Measurements from ENCODE around the gene FAM13A.
"Not testable (repeated sequence)": the region's sequence is repeated elsewhere in the genome, so short reads cannot be mapped to it uniquely, and the experiment has no call there.

The FAM13A gene

DNA sequence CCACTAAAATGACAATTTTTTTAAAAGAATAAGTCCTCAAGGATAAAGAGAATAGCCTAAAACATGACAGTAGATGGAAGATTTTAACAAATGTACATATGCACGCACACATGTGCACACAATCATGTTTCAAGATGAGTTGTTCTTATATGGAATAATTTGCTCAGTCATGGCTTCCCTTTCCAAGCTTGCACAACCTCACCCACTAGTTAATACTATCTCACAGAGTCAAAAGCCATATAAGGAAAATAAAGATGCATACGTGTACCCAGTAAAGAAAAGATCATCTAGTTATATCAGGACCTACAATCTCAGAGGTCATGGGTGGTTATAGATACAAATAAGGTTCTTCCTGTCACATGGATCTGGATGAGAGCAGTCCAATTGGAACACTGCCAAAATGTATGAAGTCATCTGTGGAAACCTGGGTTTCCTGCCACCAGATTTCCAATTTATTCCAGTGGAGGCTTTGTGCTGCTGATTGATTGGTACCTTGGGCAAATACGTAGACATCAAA is 56.1 kb downstream of the FAM13A start:
- DNase-seq (ENCODE audit: low spot score) = peak; percentile 10

DNA sequence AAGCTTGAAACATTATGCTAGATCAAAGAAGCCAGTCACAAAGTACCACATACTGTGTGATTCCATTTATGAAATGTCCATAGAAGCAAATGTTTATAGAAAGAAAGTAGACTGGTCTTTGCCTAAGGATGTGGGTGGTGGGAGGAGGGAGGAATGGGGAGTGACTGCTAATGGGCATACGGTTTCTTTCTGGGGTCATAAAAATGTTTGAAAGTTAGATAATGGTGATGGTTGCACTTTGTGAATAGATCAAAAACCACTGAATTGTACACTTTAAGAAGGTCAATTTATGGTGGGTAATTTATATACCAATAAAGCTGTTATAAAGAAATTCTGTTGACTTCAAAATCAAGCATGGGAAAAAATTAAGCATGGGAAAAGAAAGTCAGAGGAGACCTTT is 56.6 kb downstream of the FAM13A start:
- DNase-seq (ENCODE audit: low spot score) = no peak

DNA sequence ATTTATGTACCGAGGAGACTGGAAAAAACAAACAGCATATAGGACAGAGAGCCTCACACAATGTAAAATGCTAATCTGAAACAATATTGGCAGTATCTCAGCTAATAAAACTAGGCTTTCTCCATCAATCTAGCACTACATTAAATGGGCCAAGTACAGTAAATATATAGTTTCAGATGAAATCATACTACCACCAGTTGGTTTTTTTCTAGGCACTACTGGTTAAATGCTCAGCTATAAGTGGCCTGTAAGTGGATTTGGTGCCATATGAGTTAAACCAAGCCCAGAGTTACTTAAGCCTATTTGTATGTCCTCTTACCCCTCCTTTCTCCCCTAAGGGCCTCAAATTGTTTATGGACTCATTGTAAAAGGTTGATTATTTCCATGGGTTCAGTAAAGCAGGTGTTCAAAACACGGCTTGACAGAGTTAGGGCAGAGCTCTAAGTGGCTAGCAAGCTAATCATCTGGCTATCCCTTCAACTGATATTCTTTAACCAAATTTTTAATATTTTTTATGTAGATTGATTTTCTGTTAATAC is 57.5 kb downstream of the FAM13A start:
- DNase-seq (ENCODE audit: low spot score) = no peak

DNA sequence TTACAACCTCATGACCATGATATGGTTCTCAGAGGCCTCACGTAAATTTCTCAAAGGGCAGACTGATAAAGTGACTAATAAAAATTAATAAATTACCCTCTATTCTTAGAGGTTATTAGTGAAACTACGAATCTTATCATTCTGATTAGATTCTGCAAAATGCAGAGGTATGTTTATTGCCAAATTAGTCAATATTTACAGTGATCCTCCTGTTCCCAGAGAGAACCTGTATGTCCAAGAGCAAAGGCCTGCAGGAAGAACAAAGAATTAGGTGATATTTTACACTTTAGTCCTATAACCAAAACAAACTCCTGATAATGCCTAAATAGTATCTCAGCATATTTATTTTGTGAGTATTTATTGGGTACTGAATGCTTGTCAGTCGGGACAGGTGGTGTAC is 58.1 kb downstream of the FAM13A start:
- no peak for DNase-seq (ENCODE audit: low spot score)

DNA sequence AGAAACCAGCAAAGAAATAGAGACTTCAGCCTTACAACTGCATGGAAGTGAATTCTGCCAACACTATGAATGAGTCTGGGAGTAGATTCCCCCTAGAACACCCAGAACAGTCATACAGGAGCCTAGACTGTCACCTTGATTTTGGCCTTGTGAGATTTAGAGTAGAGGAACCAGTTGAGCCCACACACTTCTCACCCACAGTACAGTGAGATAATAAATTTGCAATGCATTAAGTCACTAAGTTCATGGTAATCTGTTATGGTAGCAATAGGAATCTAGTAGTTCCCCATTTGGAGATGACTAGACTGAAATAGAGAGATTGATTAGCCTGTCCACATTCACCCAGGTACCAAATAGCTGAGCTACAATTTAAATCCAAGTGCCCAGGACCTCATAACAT is 59.0 kb downstream of the FAM13A start:
- no peak for DNase-seq (ENCODE audit: low spot score)

DNA sequence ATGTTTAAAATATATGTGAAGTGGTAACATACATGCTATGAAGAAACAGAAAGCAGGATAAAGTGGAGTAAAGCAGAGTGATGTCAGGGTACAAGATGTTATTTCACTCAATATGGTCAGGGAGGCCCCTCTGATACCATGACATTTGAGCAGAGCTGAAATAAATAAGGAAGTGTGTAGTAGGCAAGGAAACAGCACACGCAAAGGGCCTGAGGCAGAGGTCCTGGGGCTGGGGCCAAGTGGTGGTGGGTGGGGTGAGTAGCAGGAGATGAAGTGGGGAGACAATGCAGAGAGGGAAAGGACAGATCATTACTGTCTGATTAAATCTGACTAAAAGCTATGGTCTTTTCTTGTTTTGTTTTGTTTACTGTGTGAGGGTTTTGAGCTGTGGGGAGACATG is 61.1 kb downstream of the FAM13A start:
- no peak for DNase-seq (ENCODE audit: low spot score)

DNA sequence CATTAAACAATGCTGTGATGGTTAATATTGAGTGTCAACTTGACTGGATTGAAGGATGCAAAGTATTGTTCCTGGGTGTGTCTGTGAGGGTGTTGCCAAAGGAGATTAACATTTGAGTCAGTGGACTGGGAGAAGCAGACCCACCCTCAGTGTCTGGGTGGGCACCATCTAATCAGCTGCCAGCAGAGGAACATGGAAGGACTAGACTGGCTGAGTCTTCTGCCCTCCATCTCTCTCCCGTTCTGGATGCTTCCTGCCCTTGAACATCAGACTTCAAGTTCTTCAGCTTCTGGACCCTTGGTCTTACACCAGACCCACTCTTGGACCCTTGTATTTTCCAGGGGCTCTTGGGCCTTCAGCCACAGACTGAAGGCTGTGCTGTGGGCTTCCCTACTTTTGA is 61.7 kb downstream of the FAM13A start:
- not testable (repeated sequence) for DNase-seq (ENCODE audit: low spot score)

DNA sequence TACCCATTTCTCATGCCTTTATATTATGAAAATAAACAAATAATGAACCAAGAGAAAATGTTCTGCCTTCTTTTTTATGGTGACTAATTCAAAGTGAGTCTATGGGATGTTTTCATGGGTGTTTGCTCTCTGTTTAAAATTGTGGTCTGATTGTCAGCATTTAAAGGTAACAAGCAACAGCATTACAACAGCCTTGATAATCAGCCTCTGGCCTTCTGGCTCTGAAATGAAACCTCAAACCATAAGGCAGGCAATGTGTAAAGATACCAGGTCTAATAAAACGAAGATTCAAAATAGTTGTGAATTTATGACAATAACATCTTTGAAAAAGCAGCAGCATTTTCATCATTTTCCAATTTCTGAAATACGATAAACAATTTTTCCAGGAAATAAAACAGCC is 63.7 kb downstream of the FAM13A start:
- no peak for DNase-seq (ENCODE audit: low spot score)

DNA sequence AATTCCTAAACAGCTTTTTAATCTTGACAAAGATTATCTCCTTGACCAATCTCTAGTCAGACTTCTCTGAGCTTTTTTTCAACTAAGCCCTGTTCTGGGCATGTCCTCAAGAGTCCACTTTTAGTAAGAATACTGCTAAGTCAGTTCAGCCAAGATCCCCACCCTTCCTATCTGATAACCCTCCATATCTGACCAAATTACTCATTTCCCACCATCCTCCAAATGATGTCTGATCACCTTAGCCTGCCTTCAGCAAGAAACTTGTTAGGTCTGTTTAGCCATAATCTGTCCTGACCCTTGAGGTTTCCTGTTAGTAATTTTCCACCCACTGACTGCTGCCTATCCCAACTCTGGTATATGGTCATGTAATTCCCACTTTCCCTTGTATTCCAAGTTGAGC is 65.2 kb downstream of the FAM13A start:
- DNase-seq (ENCODE audit: low spot score) = no peak

DNA sequence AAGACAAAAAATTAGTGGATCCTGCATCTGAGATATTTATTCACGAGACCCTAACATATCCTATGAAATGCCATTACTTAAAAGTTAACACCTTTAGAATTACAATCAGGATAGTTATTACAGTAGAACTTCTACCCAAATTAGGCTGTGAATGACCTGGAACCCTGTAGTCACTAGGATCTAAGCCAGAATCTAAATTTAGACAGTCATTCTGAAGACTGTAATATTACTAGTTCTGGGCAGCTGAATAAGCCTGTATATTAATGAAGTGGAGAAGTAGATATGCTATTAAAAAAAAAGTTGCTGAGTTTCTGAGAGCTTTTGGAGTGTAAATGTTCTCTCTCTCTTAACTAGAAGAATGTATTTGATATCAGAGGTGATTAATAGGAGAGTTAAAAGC is 67.0 kb downstream of the FAM13A start:
- no peak for DNase-seq (ENCODE audit: low spot score)

DNA sequence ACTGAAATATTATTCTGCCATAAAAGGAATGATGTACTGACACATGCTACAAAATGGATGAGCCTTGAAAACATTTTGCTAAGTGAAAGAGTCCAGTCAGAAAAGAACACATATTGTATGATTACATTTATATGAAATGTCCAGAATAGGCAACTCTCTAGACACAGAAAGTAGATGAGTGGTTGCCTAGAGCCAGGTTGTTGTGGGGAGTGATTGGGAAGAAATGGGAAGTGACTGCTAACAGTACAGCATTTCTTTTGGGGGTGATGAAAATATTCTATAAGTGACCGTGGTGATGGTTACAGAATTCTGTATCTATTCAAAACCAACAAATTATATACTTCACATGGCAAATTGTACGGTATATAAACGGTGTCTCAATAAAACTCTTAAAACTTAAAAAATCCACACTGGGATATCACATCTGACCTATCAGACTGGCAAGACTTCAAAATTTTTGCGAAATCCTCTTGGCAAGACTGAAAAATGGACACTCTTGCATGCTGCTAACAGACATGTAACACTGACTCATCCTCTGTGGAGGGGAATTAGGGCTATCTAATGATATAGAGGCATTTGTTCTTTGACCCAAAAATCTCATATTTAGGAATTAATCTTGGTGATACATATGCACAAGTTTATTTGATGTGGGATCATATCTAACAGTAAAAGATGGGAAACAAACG is 71.8 kb downstream of the FAM13A start:
- DNase-seq (ENCODE audit: low spot score) = no peak

DNA sequence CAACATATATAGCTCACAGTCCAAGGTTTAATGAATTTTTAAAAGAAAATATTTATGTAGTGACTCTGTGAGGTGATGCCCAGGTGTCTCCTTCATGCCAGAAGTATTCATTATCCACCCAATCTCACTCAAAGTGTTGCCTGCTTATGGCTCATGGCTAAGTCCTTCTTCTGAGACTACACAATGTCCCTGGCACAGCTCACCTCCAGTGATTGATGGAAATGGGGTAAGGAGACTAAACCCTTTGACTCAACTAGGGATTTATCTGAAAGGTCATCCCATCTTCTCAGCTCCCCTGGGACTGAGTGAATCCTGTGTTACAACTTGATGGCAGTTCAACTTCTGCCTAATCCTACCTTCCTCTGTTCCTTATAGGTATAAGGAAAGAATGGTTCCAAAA is 74.2 kb downstream of the FAM13A start:
- no peak for DNase-seq (ENCODE audit: low spot score)

DNA sequence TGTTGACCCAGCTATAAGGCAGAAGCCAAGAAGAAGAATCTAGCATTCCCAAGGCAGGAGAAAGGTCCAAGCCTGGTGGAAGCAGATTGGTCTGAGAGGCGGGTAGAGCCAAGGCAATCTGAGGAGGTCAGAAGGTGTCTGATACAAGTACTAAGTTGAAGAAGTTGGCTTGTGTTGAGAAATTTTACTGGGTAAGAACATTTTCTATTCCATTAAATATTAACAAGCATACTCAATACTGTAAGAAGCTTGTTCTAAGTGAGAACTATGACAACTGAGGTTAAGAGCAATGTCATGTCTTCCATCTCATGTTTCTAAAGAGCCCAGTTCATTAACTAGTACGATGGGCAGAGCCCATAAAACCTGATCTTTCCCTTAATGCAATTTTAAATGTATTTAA is 75.0 kb downstream of the FAM13A start:
- DNase-seq (ENCODE audit: low spot score) = no peak

DNA sequence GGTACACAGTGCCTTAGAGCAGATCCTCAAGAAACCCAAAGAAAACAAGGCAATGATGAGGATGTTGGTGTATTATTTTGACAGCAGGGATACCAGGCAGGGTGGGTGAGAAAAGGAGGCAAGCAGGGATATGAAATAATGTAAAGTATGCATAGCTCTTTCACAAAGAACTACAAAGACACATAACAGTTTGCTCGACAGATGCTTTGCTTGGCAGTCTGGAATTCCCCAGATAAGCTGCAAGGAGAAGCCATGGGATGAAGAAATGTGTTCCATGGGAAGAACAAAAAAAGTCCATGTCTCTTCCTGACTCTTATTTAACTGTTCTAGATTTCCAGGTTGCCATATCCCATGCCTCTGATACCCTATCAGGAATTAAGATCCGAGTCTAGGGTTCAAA is 75.4 kb downstream of the FAM13A start:
- DNase-seq (ENCODE audit: low spot score) = no peak

DNA sequence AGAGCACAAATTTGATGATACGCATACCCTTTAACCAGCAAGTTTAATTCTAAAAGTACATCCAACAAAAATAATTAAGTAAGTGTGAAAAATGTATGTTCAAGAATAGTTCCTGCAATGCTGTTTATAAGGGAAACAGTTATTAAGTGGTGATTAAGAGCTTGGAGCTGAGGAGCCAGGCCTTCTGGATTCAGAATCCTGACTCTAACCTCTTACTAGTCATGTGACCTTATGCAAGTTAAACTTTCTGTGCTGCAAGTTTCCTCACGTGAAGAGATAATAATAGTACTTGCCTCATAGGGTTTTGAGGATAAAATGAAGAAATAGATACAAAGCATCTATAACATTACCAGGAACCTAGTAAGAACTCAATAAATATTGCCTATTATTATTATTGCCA is 77.7 kb downstream of the FAM13A start:
- DNase-seq (ENCODE audit: low spot score) = no peak

DNA sequence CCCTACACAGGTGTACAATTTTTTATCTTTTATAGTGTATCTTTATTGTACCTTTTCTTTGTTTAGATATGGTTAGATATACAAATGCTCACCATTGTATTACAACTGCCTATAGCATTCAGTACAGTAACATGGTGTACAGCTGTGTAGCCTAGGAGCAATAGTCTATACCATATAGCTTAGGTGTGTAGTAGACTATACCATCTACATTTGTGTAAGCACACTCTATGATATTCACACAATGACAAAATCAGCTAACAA is 80.3 kb downstream of the FAM13A start:
- DNase-seq (ENCODE audit: low spot score) = no peak

DNA sequence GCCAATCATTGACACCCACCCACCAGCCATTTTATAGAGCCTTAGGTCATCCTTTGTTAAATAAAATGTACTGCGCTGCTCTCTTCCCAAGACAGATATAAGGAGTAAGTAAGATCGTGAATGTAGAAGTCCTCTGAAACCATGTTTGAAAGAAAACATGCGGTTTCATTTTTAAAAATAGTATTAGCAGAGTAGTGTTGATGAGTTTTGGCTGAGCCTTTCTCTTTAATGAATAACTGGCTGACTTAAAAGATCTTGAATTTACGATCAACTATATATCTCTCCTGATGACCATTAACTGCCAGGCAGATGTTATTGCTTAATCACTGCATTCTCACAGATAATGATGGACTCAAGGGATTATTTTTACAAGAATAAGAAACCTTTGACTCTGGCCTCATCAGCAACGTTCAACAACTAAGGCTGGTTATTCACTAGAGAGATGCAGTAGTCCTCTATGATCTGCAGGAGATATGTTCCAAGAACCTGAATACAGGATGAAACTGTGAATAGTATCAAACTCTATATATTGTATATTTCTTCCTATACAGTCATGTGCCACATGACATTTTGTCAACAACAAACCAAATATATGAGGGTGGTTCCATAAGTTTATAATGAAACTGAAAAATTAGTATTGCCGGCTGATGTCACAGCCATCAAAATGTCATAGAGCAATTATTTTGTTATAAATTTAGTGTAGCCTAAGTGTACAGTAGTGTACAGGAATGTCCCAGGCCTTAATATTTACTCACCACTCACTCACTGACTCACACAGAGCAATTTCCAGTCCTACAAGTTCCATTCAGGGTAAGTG is 80.8 kb downstream of the FAM13A start:
- DNase-seq (ENCODE audit: low spot score) = no peak

DNA sequence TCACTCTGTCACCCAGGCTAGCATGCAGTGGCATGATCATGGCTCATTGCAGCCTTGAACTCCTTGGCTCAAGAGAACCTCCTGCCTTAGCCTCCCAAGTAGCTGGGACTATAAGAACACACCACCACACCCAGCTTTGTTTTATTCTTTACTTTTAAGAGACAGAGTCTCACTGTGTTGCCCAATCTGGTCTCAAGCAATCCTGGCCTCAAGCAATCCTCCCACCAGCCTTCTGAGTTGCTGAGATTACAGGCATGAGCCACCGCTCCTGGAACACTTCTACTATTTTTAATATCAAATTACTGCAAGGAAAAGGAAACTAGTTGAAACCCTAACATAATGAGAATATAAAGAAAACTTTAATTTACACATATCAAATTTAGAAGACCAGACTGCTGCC is 85.4 kb downstream of the FAM13A start:
- no peak for DNase-seq (ENCODE audit: low spot score)

DNA sequence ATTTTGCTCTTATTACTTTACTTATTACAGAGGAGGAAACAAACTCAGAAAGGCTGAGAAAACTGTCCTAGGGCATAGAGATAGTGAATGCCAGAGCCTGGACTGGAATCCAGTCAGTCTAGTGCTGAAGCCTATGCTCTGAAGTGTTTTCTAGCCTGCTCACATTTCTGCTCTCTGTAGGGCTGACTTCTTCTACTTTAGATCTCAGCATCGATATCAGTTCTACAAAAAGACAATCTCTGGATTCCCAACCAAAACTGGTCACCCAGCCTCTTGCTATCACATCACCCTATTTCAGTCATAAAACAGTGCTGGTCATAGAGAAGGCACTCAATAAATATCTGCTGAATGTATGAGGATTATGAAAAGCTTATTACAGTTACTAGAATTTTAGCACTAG is 87.2 kb downstream of the FAM13A start:
- DNase-seq (ENCODE audit: low spot score) = no peak

DNA sequence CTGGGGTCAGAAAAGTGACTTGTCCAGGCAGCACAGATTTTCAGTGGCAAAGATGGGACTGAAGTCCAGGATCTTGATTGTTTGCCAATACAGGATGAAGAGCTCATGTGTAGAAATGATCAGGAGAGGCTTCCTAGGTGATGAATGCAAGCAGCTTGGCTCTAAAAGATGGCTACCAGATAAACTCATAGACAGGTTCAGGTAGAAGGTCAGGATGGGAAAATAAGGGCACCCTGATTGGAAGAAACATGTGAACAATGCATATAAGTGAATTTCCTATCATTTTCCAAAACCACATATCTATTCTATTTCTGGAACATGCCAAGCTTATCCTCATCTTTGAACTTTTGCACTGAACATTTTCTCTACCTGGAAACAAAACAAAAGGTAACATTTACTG is 87.7 kb downstream of the FAM13A start:
- no peak for DNase-seq (ENCODE audit: low spot score)

DNA sequence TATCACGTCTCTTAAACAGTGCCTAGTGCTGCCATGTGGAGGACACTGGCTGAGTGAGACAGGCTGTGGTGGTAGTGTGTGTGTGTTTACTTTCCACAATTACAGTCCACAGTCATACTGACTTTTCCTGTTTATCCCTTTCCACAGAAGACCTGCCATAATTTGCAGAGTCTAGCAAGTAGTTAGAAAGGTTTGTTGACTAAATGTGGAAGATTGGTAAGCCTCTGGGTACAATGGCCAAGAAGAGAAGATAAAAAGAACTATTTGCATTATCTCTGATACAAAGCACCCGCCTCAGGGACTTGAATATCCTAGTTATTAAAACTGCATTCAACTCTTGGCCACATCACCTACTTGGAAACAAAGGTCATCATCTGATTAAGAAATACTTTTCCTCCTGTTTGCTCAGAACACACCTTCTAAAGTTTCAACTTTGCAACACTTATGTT is 89.1 kb downstream of the FAM13A start:
- DNase-seq (ENCODE audit: low spot score) = no peak

DNA sequence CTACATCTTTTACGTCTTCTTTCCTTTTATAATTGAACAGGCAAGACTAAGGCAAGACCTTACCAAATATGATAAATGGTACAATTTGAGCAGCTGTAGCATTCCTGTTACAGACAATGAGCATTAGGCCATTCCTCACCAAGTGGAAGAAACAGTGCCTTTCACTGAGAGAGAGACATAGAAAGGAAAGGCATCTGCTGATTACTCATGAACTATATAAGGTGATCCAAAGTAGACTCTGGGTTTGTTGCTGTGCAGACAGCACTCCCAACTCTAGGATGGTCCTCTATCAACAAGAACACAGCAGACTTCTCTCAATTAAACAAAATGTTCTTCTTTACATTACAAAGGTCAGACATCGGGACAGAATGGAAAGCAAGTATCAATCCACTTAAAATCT is 91.9 kb downstream of the FAM13A start:
- DNase-seq (ENCODE audit: low spot score) = no peak

DNA sequence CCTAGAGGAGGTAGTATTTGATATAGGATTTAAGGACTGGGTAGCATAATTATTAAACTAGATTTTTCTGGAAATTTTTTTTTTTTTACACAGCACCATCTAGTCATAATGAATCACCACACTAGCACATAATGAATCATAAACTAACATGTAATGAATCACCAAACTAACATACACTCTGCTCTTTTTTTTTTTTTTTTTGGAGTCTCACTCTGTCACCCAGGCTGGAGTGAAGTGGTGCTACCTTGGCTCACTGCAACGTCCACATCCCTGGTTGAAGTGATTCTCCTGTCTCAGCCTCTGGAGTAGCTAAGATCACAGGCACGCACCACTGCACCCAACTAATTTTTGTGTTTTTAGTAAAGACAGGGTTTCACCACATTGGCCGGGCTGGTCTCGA is 92.5 kb downstream of the FAM13A start:
- DNase-seq (ENCODE audit: low spot score) = no peak

All from SK-N-DZ (cell line).